NCI-H146 (cell line): Measurements from ENCODE around the gene ARHGEF7.

ENCODE experiments used
- DNase-seq: peaks from one replicate; lab custom pipeline; 2025; lab: John Stamatoyannopoulos, UW

ARHGEF7 gene

DNA sequence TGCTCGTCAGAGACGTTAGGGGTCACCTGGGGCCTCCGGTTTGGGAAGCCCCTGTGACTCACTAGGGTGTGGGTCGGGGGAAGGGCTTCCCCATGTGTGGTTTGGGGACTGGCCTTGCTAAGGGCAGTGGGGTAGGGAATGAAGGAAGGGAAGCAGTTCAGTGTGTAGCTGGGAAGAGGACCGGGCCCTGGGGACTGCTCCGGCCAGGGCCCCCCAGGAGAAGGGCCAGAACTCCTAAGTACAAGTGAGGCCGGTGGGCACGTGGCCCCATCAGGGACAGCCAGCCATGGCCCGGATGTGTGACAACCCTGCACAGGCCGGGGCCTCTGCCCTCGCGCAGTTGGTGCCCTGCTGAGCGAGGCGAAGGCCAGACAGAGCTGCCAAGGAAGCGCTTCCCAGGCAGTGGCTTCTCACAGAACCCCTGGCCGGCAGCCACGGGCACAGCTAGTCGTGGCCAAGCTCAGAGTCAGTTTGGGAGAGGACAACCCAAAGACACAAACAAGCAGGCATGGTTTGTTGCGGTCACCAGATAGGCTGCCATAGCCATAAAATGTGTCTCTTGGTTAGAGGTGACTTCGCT lies 231.1 kb downstream of the ARHGEF7 start:
- DNase-seq = no peak

DNA sequence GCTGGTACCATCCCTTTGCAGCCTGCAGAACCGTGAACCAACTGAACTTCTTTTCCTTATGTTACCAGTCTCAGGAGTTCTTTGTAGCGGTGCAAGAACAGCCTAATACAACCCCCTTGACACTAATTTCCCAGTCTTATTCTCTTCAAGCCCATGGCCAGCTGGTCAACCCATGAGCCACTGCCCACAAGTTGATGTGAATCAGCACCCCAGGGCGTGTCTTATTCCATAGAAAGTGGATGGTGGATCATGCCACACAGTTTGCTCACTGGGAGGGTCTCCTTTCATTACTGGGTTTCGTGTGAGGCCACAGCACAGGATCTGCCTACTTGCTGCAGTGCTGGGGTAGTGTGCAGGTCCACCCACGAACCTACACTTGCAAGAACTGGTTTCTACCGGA lies 232.3 kb downstream of the ARHGEF7 start:
- no peak for DNase-seq

DNA sequence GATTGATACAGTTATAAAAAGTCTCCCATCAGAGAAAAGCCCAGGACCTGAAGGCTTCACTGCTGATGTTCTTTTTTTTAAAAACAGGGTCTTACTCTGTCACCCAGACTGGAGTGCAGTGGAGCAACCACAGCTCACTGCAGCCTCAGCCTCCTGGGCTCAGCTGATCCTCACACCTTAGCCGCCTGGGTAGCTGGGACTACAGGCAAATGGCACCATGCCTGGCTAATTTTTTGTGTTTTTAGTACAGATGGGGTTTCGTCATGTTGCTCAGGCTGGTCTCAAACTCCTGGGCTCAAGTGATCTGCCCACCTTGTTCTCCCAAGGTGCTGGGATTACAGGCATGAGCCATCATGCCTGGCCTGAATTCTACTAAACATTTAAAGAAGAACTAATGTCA lies 238.4 kb downstream of the ARHGEF7 start:
- DNase-seq = no peak

DNA sequence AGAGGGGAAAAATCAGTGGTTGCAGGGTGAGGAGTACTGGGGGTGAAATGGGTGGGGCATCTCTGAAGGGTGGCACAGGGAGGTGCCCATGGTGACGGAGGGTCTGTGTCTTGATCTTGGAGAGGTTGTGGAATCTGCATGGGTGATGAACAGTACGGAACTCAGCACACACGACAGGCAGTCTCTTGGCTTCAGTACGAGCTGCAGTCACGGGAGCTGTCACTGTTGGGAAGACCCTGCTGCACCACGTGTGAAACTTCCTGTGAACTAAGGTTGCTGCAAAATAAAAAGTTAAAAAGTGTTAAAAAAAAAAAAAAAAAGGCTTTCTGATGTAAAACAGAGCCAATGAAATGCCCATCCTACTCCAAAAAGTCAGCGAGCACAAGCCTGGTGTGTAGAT lies 239.7 kb downstream of the ARHGEF7 start:
- no peak for DNase-seq
